OCI-LY7 (cell line): ENCODE results near the gene CACNA1D.

Experiments used
- EZH2phosphoT487 ChIP-seq: fragments of 200-600 bp; sonication (generic); IDR thresholded peaks from 2 replicates; pipeline ENCODE4 v1.6.1; 2018; ENCODE audit warnings: low read depth, borderline replicate concordance, mild to moderate bottlenecking, mixed run types, antibody characterized with exemption, low read length, moderate library complexity, mixed read lengths
- TF ChIP-seq, protein P1 (sequence below): fragments of 200-600 bp; sonication (generic); conservative IDR thresholded peaks from 2 replicates; pipeline ENCODE4 v1.5.1; 2014; ENCODE audit warnings: mild to moderate bottlenecking, antibody characterized with exemption, low read length, moderate library complexity, mixed read lengths

DNA sequence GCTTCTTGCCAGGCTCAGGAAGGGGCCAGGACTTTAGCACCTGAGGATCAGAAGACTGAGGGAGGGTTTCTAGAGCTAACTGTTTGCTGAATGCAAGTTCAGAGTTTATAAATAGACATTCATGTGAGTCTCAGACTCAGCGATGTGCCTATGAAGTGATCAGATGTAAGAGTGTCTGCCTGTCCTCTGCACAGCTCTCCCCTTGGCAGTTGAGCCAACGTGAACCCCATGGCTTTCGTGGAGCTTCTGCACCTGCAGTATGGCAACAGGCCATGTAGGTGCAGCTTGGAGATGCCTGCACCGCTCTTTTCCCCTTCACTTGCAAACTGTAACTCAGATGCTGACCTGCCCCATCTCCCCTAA is 209.9 kb downstream of the CACNA1D start:
- TF ChIP-seq, protein P1, sequence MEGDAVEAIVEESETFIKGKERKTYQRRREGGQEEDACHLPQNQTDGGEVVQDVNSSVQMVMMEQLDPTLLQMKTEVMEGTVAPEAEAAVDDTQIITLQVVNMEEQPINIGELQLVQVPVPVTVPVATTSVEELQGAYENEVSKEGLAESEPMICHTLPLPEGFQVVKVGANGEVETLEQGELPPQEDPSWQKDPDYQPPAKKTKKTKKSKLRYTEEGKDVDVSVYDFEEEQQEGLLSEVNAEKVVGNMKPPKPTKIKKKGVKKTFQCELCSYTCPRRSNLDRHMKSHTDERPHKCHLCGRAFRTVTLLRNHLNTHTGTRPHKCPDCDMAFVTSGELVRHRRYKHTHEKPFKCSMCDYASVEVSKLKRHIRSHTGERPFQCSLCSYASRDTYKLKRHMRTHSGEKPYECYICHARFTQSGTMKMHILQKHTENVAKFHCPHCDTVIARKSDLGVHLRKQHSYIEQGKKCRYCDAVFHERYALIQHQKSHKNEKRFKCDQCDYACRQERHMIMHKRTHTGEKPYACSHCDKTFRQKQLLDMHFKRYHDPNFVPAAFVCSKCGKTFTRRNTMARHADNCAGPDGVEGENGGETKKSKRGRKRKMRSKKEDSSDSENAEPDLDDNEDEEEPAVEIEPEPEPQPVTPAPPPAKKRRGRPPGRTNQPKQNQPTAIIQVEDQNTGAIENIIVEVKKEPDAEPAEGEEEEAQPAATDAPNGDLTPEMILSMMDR: no peak
- TF ChIP-seq EZH2phosphoT487: no peak
